T1000 (cell line): ENCODE results near the gene DNASE2.

Source experiments
- DNase-seq: peaks from one replicate; lab custom pipeline; 2025; ENCODE audit warnings: mixed read lengths; lab: John Stamatoyannopoulos, UW

DNASE2 gene

DNA sequence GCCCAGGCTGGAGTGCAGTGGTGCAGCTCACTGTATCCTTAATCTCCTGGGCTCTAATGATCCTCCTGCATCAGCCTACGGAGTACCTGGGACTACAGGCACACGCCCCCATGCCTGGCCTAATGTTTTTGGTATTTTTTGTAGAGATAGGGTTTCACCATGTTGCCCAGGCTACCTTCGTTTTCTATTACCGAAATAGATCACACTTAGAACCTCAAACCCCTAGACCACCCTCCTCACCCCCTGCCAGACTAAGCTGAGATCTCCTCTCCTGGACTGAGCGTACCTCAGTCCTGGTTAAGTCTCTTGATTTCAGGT lies 5.4 kb upstream of the DNASE2 start:
- no peak for DNase-seq

DNA sequence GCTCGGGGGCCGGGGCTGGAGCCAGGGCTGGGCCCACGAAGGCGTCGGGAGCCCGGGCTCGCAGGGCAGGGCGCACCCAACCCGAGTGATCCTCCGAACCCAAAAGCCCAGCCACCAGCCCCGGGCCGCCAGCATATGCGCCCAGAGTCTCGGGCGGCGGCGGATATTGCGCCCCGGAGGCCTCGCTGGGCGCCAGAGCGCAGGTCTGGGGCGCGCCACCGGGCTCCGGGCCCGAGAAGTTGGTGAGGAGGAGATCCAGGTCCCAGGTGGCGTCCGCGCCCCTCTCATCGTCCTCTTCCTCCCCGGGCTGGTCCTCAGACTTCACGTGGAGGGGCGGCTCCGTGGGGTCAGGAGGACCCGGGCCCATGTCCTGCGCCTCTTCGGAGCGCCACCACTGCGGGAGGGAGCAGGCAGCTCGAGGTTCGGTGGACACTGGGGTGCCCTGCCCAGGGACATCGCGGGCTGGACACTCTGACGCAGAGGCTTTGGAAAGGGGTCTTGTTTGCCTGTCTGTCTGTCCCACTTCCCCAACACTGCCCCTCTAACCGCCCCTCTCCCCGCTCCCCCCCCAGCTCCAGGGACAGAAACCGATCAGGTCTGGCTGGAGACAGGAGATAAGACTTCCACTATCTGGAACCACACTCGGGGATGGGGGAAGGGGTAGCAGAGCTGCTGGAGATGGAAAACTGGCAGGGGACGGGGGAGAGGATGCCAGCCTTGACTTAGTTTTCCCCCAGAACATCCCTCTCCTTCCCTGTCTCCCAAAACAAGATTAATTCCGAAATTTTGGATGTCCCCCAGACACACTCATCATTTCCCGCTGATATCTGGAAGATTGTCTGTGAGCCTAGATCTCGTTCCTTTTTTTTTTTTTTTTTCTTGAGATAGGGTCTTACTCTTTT lies 4.8 kb upstream of the DNASE2 start:
- DNase-seq: no peak

DNA sequence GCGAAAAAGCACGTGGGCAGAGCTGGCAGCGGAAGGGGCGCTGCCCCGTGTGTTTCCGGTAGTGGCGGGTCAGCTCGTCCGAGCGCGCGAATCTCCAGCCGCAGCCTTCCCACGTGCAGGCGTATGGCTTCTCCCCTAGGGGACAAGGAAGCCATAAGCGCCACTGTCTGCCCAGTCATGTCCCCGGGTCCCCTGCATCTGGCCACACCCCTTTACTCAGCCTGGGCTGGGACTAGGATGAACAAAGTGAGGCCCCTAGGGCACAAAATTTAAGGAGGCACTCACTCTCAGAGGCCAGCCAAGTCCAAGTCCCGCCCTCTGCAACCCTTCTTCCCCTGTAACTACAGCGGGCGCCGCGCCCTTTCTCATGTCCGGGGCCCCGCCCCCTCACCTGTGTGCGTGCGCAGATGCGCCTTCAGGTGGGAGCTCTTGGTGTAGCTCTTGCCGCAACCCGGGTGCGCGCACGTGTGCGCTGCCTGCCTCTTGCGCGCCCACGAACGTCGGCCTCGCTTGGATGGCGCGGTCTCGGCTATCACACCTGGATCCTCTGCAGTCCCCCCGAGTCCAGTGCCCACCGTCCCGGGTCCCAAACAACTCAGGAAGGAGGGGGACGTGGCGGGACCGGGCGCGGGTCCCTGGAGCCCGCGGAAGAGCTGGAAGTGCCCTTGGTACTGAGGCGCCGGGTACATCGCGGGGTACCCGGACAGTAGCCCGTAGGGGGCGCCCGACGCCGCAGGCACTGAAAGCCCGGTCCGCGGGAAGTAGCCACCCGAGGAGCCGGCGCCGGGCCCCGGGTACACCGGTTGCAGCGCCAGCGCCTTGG lies 3.9 kb upstream of the DNASE2 start:
- DNase-seq: no peak

DNA sequence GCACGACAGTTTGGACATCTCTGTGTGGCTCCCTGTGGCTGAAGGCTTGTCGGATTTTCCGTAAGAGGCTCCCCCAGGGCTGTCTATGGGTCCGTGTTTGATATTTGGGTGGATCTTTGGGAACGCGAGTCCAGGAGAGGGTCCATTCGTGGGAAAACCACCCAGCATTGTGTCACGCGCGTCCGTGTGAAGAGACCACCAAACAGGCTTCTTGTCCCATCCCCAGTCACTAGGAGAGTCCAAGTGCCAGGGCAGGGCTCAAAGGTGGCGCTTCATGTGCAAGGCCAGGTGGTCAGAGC lies 3.3 kb upstream of the DNASE2 start:
- no peak for DNase-seq

DNA sequence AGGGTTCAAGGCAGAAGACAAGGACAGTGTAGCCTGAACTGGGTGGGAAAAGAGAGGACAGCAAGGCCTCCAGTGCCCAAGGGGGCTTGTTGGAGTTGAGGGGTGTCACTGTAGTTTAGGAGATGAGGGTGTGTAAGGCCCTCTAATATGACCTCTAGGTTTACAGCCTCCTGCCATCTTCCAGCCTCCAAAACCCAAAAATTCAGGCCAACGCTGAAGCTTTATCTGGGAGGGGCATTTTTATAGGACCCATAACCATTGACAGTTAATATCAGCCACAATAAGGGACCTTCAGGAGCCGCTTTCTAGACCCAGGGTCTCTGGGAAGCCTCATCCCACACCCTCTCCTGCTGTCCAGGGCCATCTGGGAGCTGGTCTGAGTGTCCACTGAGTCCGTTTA lies 3.0 kb upstream of the DNASE2 start:
- DNase-seq: no peak

DNA sequence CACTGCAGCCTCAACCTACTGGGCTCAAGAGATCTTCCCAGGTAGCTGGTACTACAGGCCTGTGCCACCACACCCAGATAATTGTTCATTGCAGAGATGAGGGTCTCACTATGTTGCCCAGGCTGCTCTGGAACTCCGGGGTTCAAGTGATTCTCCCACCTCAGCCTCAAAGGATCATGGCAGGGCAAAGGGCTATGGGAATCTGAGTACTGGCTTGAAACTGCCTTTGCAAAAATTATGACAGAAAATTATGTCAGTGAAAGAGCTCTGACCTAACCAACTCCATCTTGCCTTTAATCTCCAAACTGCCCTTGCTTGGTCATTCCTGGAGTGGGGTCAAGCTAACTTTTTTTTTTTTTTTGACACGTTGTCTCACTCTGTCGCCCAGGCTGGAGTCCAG lies 1.3 kb upstream of the DNASE2 start:
- no peak for DNase-seq

DNA sequence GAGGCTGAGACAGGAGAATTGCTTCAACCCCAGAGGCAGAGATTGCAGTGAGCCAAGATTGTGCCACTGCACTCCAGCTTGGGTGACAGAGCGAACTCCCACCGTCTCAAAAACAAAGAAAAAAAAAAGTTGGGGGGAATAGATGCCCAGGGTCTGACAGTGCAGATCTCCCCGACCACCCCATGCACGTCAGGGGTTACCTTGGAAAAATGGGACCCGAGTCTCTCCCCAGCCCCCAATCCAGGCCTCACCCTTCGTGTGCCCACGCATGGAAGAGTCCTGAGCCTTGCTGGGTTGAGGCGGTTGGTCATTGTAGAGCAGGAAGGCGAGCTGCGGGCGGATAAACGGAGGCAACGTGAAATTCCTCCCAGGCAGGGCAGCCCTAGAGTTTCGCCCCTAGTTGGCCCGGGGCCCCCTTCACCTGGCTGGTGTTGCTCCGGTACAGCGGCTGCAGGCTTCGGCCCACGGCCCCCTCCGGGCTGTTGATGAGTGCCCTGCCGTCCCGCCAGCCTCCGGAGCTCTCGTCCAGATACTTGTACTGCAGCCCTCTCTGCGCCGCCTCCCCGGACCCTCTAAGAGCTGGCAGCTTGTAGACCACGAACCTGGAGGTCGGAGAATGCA lies 588 bp downstream of the DNASE2 start:
- no peak for DNase-seq

DNA sequence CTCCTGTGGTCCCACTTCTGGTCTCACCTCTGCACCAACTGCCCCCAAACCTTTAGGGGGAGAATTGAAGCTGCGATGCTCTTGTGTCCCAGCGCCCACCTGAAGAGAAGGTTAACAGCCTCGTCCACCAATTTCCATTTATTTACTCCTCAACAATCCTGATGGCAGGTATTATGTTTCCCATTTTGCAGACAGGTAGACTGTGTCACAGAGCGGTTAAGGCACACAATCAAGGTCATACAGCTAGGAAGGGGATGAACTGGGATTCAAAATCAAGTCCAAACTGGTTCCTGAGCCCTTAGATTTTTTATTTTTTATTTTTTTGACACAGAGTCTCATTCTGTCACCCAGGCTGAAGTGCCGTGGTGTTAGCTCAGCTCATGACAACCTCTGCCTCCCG lies 6.2 kb downstream of the DNASE2 start:
- DNase-seq: no peak

DNA sequence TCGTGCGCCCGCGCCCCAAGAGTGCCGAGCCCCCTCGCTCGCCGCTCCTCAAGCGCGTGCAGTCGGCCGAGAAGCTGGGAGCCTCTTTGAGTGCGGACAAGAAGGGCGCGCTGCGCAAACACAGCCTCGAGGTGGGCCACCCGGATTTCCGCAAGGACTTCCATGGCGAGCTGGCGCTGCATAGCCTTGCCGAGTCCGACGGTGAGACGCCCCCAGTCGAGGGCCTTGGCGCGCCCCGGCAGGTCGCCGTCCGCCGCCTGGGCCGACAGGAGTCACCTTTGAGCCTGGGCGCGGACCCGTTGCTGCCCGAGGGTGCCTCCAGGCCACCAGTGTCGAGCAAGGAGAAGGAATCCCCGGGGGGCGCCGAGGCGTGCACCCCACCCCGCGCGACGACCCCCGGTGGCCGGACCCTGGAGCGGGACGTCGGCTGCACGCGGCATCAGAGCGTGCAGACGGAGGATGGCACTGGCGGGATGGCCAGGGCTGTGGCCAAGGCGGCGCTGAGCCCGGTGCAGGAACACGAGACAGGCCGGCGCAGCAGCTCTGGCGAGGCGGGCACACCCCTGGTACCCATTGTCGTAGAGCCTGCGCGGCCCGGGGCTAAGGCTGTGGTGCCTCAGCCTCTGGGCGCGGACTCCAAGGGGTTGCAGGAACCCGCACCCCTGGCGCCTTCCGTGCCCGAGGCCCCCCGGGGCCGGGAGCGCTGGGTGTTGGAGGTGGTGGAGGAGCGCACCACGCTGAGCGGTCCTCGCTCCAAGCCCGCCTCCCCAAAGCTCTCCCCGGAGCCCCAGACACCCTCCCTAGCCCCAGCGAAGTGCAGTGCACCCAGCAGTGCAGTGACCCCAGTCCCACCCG lies 7.1 kb downstream of the DNASE2 start:
- DNase-seq: no peak

DNA sequence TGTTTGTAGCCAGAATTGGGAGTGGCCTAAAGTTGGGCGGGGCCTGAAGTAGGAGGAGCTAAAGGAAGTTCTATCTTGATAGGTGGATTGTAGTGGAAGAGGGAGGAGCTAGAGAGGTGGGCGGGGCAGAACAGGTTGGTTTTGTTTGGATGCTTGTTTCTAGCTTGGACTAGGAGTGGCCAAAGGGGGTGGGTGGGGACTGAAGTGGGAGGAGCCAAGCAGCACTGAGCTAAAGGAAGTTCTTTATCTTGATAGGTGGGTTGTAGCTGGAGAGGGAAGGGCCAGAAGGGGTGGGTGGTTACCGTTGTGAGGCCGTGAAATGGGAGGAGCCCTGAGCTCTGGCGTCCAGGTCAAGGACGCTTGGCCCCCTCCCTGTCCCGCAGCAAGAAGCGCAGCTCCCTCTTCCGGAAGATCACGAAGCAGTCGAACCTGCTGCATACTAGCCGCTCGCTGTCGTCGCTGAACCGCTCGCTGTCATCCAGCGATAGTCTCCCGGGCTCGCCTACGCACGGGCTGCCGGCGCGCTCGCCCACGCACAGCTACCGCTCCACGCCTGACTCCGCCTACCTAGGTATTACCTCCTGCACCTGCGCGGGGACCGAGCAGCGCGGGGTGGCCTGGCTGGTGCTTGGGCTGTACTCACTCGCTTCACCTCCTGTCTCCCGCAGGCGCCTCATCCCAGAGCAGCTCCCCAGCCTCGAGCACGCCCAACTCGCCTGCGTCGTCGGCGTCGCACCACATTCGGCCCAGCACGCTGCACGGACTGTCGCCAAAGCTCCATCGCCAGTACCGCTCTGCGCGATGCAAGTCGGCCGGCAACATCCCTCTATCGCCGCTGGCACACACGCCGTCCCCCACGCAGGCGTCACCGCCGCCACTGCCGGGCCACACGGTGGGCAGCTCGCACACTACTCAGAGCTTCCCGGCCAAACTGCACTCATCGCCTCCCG lies 8.0 kb downstream of the DNASE2 start:
- no peak for DNase-seq

DNA sequence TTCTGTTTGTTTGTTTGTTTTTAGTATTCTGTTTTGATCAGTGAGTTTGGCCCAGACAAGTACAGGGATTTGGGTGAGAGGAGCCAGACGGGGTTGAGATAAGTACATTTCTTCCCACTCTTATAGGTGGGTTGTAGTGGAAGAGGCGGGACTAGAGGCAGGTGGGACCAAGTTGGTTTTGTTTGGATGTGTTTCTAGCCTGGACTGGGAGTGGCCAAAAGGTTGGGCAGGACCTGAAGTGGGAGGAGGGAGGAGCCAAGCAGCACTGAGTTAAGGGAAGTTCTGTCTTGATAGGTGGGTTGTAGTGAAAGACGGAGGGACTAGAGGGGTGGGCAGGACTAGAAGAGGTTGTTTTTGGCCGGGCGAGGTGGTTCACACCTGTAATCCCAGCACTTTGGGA lies 9.0 kb downstream of the DNASE2 start:
- no peak for DNase-seq

DNA sequence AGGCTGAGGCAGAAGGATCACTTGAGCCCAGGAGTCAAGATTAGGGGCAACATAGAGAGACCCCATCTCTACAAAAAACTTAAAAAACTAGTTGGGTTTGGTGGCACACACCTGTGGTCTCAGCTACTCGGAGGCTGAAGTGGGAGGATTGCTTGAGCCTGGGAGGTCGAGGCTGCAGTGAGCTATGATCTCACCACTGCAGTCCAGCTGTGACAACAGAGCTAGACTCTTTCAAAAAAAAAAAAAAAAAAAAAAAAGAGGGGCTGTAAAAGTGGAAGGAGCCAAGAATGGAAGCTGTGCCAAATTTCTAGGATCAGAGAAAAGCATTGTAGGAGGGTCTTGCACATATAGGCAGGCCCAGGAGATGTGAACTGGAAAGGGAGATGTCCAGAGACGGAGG lies 9.6 kb downstream of the DNASE2 start:
- DNase-seq: no peak

DNA sequence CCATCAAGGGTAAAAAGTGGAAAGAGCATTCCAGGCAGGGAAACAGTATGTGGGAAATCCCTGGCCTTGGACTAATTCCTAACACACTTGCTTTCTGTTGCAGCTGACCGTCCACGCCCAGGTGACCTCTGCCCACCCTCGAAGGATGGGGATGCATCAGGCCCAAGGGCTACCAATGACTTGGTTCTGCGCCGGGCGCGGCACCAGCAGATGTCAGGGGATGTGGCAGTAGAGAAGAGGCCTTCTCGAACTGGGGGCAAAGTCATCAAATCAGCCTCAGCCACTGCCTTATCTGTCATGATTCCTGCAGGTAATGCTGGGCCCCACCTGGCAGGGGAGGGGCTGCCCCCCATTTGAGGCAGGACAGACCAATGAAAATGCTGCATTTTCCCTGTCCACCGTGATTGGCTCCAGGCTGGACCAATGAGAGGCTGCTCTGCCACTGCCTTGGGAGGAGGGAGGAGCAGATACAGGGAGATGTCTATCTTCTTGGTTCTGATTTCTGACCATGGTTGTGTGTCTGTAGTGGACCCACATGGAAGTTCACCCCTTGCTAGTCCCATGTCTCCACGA lies 12.6 kb downstream of the DNASE2 start:
- no peak for DNase-seq

DNA sequence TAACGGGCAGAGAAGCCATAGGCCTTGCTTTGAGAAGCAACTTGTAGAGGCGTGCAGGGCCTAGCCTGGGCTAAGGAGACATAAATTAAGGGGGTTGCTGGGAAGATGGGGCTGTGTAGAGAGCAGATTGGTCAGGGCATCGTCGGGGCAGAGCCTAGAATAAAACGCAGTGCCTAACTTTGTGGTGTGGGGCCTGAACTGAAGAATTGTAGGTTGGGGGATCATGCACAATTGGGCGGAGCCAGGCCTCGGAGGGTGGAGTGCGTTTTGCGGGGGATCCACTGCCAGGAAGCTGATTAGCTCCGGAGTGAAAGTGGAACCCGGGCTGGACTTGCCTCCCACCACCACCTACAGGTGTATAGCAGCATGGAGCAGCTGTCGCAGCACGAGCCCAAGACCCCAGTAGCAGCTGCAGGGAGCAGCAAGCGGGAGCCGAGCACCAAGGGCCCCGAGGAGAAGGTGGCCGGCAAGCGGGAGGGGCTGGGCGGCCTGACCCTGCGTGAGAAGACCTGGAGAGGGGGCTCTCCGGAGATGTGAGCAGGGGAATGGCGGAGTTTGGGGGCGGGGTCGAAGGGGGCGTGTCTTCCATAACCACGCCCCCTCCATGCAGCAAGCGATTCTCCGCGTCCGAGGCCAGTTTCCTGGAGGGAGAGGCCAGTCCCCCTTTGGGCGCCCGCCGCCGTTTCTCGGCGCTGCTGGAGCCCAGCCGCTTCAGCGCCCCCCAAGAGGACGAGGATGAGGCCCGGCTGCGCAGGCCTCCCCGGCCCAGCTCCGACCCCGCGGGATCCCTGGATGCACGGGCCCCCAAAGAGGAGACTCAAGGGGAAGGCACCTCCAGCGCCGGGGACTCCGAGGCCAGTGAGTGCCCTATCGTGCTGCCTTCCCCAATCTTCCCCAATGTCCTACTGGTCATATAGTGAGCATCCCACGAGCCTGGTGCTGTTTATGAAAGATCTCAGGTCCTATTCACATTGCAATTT lies 13.8 kb downstream of the DNASE2 start:
- DNase-seq: no peak

DNA sequence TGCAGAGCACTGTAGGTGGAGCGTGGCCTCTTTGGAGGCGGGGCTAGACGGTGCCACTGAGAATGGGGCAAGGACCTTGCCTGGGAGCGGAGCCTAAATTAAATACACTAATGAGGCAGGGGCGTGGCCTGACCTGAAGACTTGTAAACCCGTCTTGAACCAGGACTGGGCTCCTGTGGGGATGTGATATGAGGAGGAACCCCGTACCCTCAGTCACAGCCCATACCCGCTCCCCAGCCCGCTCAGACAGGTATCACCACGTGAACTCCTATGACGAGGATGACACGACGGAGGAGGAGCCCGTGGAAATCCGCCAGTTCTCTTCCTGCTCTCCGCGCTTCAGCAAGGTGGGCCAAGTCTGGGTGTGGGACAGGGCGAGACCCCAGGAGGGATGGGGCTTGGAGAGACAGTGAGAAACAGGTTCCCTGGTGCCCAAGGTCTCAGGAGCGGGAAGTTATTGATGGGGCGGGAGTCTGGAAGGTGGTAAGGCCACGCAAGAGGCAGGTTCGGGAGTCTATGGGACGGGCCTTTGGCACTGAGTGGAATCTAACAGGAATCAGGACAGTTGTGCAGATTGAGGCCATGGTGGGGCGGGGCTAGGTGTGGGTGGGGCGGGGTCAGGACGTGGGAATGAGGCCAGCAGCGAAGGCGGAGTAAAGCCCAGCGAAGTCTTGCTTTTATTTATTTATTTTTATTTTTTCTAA lies 14.7 kb downstream of the DNASE2 start:
- no peak for DNase-seq

DNA sequence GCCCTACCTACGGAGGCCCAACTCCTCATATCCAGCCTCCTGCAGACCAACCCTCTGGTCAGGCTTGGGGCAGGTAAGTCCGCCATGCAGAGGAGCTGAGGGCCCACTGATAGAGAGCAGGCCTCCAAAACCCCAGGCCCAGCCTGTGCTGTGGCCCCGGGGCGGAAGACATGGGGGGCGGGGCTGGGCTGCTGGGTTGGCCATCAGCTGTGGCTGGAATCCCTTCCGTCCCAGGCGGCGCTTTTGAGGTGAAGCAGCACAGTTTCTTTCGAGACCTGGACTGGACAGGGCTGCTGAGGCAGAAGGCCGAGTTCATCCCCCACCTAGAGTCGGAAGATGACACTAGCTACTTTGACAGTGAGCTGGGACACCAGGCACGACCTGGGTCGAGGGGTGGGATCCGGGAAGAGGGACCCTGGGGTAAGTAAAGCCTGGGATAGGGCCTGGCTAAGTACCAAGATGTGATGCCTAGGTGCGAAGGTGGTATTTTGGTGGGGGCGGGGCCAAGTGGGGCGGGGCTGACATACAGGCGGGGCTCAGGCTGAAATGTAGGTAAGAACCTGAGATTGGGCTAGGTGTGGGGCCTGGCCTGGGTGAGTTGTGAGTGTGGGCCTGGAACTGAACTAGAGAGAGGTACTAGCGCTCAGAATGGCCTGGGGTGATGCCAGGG lies 15.4 kb downstream of the DNASE2 start:
- no peak for DNase-seq

DNA sequence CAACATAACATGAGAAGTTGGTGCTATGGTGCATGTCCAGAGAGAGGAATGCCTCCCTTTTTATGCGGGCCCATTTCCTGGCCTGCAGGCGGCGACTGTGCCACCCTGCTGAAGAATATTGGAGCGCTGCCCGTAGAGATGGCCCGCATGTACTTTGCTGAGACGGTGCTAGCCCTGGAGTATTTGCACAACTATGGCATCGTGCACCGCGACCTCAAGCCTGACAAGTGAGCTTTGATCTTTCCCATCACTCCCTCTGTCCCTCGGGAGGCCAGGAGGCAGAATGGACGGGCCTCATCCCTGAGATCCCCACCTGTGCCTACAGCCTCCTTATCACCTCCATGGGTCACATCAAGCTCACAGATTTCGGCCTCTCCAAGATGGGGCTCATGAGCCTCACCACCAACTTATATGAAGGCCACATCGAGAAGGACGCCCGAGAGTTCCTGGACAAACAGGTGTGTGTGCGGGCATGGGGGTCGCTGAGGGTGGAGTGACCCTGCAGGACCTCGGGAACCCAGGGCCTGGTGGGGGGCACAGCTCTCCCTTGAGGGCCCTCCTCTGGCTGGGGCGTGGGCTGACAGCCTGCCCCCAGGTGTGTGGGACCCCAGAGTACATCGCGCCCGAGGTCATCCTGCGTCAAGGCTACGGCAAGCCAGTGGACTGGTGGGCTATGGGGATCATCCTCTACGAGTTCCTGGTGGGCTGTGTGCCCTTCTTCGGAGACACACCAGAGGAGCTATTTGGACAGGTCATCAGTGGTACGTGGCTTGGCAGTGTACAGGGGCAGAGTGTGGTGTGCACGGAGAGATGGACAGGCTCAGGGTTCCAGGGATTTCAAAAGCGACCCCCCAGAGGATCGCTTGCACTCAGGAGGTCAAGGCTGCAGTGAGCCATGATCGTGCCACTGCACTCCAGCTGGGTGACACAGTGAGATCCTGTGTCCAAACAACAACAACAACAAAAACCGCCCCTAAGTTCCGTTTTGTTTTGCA lies 16.2 kb downstream of the DNASE2 start:
- no peak for DNase-seq
